OCI-LY1 (cell line): ENCODE data around the gene FHOD3.

ENCODE experiments used
- CTCF ChIP-seq: fragments of 200-600 bp; sonication (generic), shearing (Covaris generic); IDR thresholded peaks from 2 replicates; pipeline ENCODE4 v1.5.1; 2017; ENCODE audit warnings: mild to moderate bottlenecking, antibody characterized with exemption, low read length, moderate library complexity, mixed read lengths
- EZH2 ChIP-seq: fragments of 200-600 bp; sonication (generic), shearing (Covaris generic); IDR thresholded peaks from 2 replicates; pipeline ENCODE4 v1.8.0; 2017; ENCODE audit warnings: borderline replicate concordance, mixed run types, mild to moderate bottlenecking, antibody characterized with exemption, low read length, moderate library complexity, mixed read lengths

GRCh38 chr18:36513556-36513955 lies 216.0 kb downstream of the FHOD3 start:
- TF ChIP-seq CTCF (no peak), EZH2 (no peak)
